H9 (cell line): Measurements from ENCODE around the gene EDDM13. TPM values are rescaled to one million over a fixed set of nuclear protein-coding genes. Genes with fewer than 3 reads are reported as not detected.

Source experiments
- DNase-seq: peaks from one replicate; pipeline ENCODE4 v3.0.0-alpha.2; 2017
- H2AFZ ChIP-seq: one replicate; pipeline ENCODE4 v1.6.1; 2013; ENCODE audit warnings: mild to moderate bottlenecking, low read length, control low read depth, moderate library complexity
- H2AK5ac ChIP-seq: 2 replicates; pipeline ENCODE4 v1.6.1; 2013; ENCODE audit warnings: low read length, control low read depth, mixed read lengths; ENCODE audit not compliant: insufficient read length
- H2BK120ac ChIP-seq: one replicate; pipeline ENCODE4 v1.6.1; 2013; ENCODE audit warnings: low read depth, mild to moderate bottlenecking, low read length, control low read depth, inconsistent platforms; ENCODE audit not compliant: poor library complexity, severe bottlenecking
- H2BK12ac ChIP-seq: 2 replicates; pipeline ENCODE4 v1.6.1; 2013; ENCODE audit warnings: low read length, control low read depth, mixed read lengths, low read depth; ENCODE audit not compliant: insufficient read length
- H2BK15ac ChIP-seq: 2 replicates; pipeline ENCODE4 v1.6.1; 2013; ENCODE audit warnings: low read depth, low read length, control low read depth
- H2BK20ac ChIP-seq: one replicate; pipeline ENCODE4 v1.6.1; 2013; ENCODE audit warnings: low read depth, mild to moderate bottlenecking, low read length, control low read depth, inconsistent platforms; ENCODE audit not compliant: poor library complexity, severe bottlenecking
- H2BK5ac ChIP-seq: 2 replicates; pipeline ENCODE4 v1.6.1; 2013; ENCODE audit warnings: low read length, control low read depth, mixed read lengths; ENCODE audit not compliant: insufficient read length
- H3K14ac ChIP-seq: 2 replicates; pipeline ENCODE4 v1.6.1; 2013; ENCODE audit warnings: low read length, control low read depth; ENCODE audit not compliant: insufficient read depth
- H3K18ac ChIP-seq: 2 replicates; pipeline ENCODE4 v1.6.1; 2013; ENCODE audit warnings: low read depth, mild to moderate bottlenecking, mixed read lengths, low read length, control low read depth; ENCODE audit not compliant: insufficient read length
- H3K23ac ChIP-seq: 2 replicates; pipeline ENCODE4 v1.6.1; 2013; ENCODE audit warnings: low read length, control low read depth, mixed read lengths, low read depth; ENCODE audit not compliant: insufficient read length
- H3K23me2 ChIP-seq: 2 replicates; pipeline ENCODE4 v1.6.1; 2013; ENCODE audit warnings: low read depth, mild to moderate bottlenecking, mixed read lengths, low read length, control low read depth; ENCODE audit not compliant: insufficient read length, poor library complexity, severe bottlenecking
- H3K27ac ChIP-seq: 2 replicates; pipeline ENCODE4 v1.5.1; 2013; ENCODE audit warnings: low read length, control low read depth, mixed read lengths, low read depth; ENCODE audit not compliant: insufficient read length
- H3K27me3 ChIP-seq: 2 replicates; pipeline ENCODE4 v1.6.1; 2013; ENCODE audit warnings: low read length, control low read depth, inconsistent platforms; ENCODE audit not compliant: insufficient read depth
- H3K4ac ChIP-seq: 2 replicates; pipeline ENCODE4 v1.6.1; 2013; ENCODE audit warnings: low read depth, mild to moderate bottlenecking, control low read depth, inconsistent platforms, low read length, moderate library complexity
- H3K4me1 ChIP-seq: 2 replicates; pipeline ENCODE4 v1.6.1; 2013; ENCODE audit warnings: low read length, control low read depth, inconsistent platforms; ENCODE audit not compliant: insufficient read depth
- H3K4me2 ChIP-seq: 2 replicates; pipeline ENCODE4 v1.6.1; 2013; ENCODE audit warnings: low read length, control low read depth, mixed read lengths; ENCODE audit not compliant: insufficient read length, insufficient read depth
- H3K56ac ChIP-seq: 2 replicates; pipeline ENCODE4 v1.6.1; 2013; ENCODE audit warnings: low read depth, mild to moderate bottlenecking, mixed read lengths, low read length, control low read depth; ENCODE audit not compliant: insufficient read length
- H3K79me1 ChIP-seq: 2 replicates; pipeline ENCODE4 v1.6.1; 2013; ENCODE audit warnings: low read depth, mild to moderate bottlenecking, moderate library complexity, low read length, control low read depth, inconsistent platforms; ENCODE audit not compliant: insufficient read depth, poor library complexity, severe bottlenecking
- H3K79me2 ChIP-seq: 2 replicates; pipeline ENCODE4 v1.6.1; 2013; ENCODE audit warnings: low read length, control low read depth, inconsistent platforms; ENCODE audit not compliant: insufficient read depth
- H3K9ac ChIP-seq: 2 replicates; pipeline ENCODE4 v1.6.1; 2013; ENCODE audit warnings: low read length, control low read depth, mixed read lengths; ENCODE audit not compliant: insufficient read length; ENCODE audit errors: extremely low read depth
- H3K9me3 ChIP-seq: one replicate; pipeline ENCODE4 v1.6.1; 2013; ENCODE audit warnings: low read depth, low read length, inconsistent platforms; ENCODE audit not compliant: control insufficient read depth
- H3T11ph ChIP-seq: one replicate; pipeline ENCODE4 v1.6.1; 2013; ENCODE audit warnings: mild to moderate bottlenecking, low read length, control low read depth, inconsistent platforms
- H4K20me1 ChIP-seq: one replicate; pipeline ENCODE4 v1.6.1; 2013; ENCODE audit not compliant: control insufficient read depth, insufficient read length, insufficient read depth
- H4K5ac ChIP-seq: 2 replicates; pipeline ENCODE4 v1.6.1; 2013; ENCODE audit warnings: low read depth, mild to moderate bottlenecking, mixed read lengths, low read length, control low read depth; ENCODE audit not compliant: insufficient read length
- H4K8ac ChIP-seq: replicated peaks from 2 replicates; pipeline ENCODE4 v1.6.1; 2013; ENCODE audit warnings: low read length, control low read depth, mixed read lengths, low read depth; ENCODE audit not compliant: insufficient read length
- H4K91ac ChIP-seq: 2 replicates; pipeline ENCODE4 v1.6.1; 2013; ENCODE audit warnings: low read depth, mild to moderate bottlenecking, moderate library complexity, mixed read lengths, low read length, control low read depth; ENCODE audit not compliant: insufficient read length
- H3K27ac Mint-ChIP-seq, 3 experiments: 2 replicates in 2 of 3; 3 replicates in 1 of 3; pipeline ENCODE4 v1.8.0; 2020 to 2021; ENCODE audit warnings: mixed read lengths in 3 of 3, mild to moderate bottlenecking in 1 of 3, moderate library complexity in 1 of 3
- H3K27me3 Mint-ChIP-seq: 2 replicates; pipeline ENCODE4 v1.8.0; 2021; ENCODE audit warnings: low read depth, mild to moderate bottlenecking, moderate library complexity, mixed read lengths
- H3K36me3 Mint-ChIP-seq, 3 experiments: 2 replicates in 2 of 3; 3 replicates in 1 of 3; pipeline ENCODE4 v1.8.0; 2020 to 2021; ENCODE audit warnings: low read depth in 3 of 3, mixed read lengths in 3 of 3; ENCODE audit not compliant: insufficient read depth in 1 of 3
- H3K4me1 Mint-ChIP-seq, 2 experiments: 2 replicates each; pipeline ENCODE4 v1.8.0; 2020; ENCODE audit warnings: mixed read lengths in 2 of 2
- H3K4me3 Mint-ChIP-seq, 2 experiments: 2 replicates in 1 of 2; 3 replicates in 1 of 2; pipeline ENCODE4 v1.8.0; 2020 to 2021; ENCODE audit warnings: mild to moderate bottlenecking in 2 of 2, mixed read lengths in 2 of 2, moderate library complexity in 1 of 2
- H3K9me3 Mint-ChIP-seq, 2 experiments: 2 replicates in 1 of 2; 3 replicates in 1 of 2; pipeline ENCODE4 v1.8.0; 2020; ENCODE audit warnings: mild to moderate bottlenecking in 2 of 2, mixed read lengths in 2 of 2, moderate library complexity in 1 of 2
- CTCF ChIP-seq: fragments of 200-600 bp; sonication (generic); conservative IDR thresholded peaks from 3 replicates; pipeline ENCODE4 v1.8.0; 2021; ENCODE audit warnings: antibody characterized with exemption, mild to moderate bottlenecking
- WGBS: extraction: QIAGEN DNeasy Blood & Tissue Kit; methylation state at CpG from one replicate; pipeline ENCODE4 v1.1.7; 2013; ENCODE audit warnings: missing lambda C conversion rate, low lambda C conversion rate, mixed read lengths; ENCODE audit not compliant: insufficient read length; ENCODE audit errors: extremely low coverage; 5-methylcytosine and 5-hydroxymethylcytosine counted together
- total RNA-seq: library from RNA; stranded (reverse); gene quantifications from 2 replicates; pipeline ENCODE4 v1.2.1, GENCODE V29; 2021

EDDM13 gene
- total RNA-seq, 1 experiment from 2014 or later, result not detected

- no peaks in the 10 kb centered on the region for H3K79me2 ChIP-seq
- H3K27ac Mint-ChIP-seq, result no peak overlapping the region
- peaks cover 0 to 3% of the 10 kb centered on the region in 2 experiments; a peak in 1 of 4 replicates for H3K4me1 Mint-ChIP-seq
- H3K23me2 ChIP-seq, result no peaks in the 10 kb centered on the region
- H3K9me3 ChIP-seq, result no peaks in the 10 kb centered on the region
- TF ChIP-seq CTCF, result no peak
- H4K5ac ChIP-seq, result no peak overlapping the region
- H4K91ac ChIP-seq, result no peak overlapping the region
- no peak overlapping the region for H2AFZ ChIP-seq
- H2BK120ac ChIP-seq, result no peak overlapping the region
- no peak overlapping the region for H3T11ph ChIP-seq
- WGBS, result no CpG with 5 or more reads among the region's 2 CpGs
- H3K4me3 Mint-ChIP-seq, result no peak overlapping the region
- H3K79me1 ChIP-seq, result no peaks in the 10 kb centered on the region
- peaks cover 54 to 83% of the 10 kb centered on the region in 2 experiments for H3K9me3 Mint-ChIP-seq
- H3K23ac ChIP-seq, result no peak overlapping the region
- H3K9ac ChIP-seq, result no peak overlapping the region
- no peak overlapping the region for H2BK15ac ChIP-seq
- peaks cover 1% of the 10 kb centered on the region; the same call in 1 of the 2 replicates for H3K27me3 Mint-ChIP-seq
- H3K27me3 ChIP-seq, result no peaks in the 10 kb centered on the region
- no peaks in the 10 kb centered on the region for H3K4me1 ChIP-seq
- H2AK5ac ChIP-seq, result no peak overlapping the region
- H3K27ac ChIP-seq, result no peak overlapping the region
- H3K18ac ChIP-seq, result no peak overlapping the region
- H2BK20ac ChIP-seq, result no peak overlapping the region
- H2BK5ac ChIP-seq, result no peak overlapping the region
- no peak overlapping the region for H3K56ac ChIP-seq
- no peak overlapping the region for H4K8ac ChIP-seq
- H4K20me1 ChIP-seq, result no peaks in the 10 kb centered on the region
- H3K4ac ChIP-seq, result no peak overlapping the region
- H3K4me2 ChIP-seq, result no peak overlapping the region
- peaks cover 2 to 36% (median 13%) of the 10 kb centered on the region in 3 experiments; a peak in 6 of 7 replicates for H3K36me3 Mint-ChIP-seq
- no peak overlapping the region for H3K14ac ChIP-seq
- H2BK12ac ChIP-seq, result no peak overlapping the region
- DNase-seq, result no peak
These were observed 84.4 kb downstream of the EDDM13 start for GRCh38 chr19:56356944-56357343.

Other genes with a start within 250 kb of the EDDM13 start
- gene ZNF787, start 151.5 kb upstream of the EDDM13 start, total RNA-seq, result 54.6 and 55.8 TPM in 2 replicates
- 48.8 and 49.7 TPM in 2 replicates for gene ZNF444, start 131.5 kb upstream of the EDDM13 start, total RNA-seq
- gene GALP, start 96.7 kb upstream of the EDDM13 start, total RNA-seq, result not detected in 2 replicates
- gene ZSCAN5B, start 75.0 kb upstream of the EDDM13 start, total RNA-seq, result 0.13 TPM in 1 of 2 replicates, not detected in the other
- gene ZSCAN5C, start 70.5 kb upstream of the EDDM13 start, total RNA-seq, result not detected in 2 replicates
- gene ZSCAN5A, start 42.1 kb downstream of the EDDM13 start, total RNA-seq, result 9.1 and 12.5 TPM in 2 replicates
- 4.4 and 5.5 TPM in 2 replicates for gene ZNF582, start 120.8 kb downstream of the EDDM13 start, total RNA-seq
- gene ZNF583, start 131.6 kb downstream of the EDDM13 start, total RNA-seq, result 2.2 and 3.3 TPM in 2 replicates
- gene ZNF667, start 204.6 kb downstream of the EDDM13 start, total RNA-seq, result not detected in 2 replicates
- not detected in 2 replicates for gene ZNF471, start 235.1 kb downstream of the EDDM13 start, total RNA-seq